WTC11 (cell line): ENCODE data around the gene APBA1.

Experiments
- FOXJ3 ChIP-seq: sonication (generic); formaldehyde crosslinking; IDR thresholded peaks from 2 replicates; pipeline ENCODE4 v1.9.0; 2021; ENCODE audit warnings: missing genetic modification reagents, mild to moderate bottlenecking, borderline replicate concordance
- FOXK1 ChIP-seq: sonication (generic); formaldehyde crosslinking; IDR thresholded peaks from 2 replicates; pipeline ENCODE4 v1.8.0; 2022; ENCODE audit warnings: mild to moderate bottlenecking, moderate library complexity, missing genetic modification reagents
- FOXP1 ChIP-seq: sonication (generic); formaldehyde crosslinking; IDR thresholded peaks from 2 replicates; pipeline ENCODE4 v1.8.0; 2022; ENCODE audit warnings: missing genetic modification reagents, mild to moderate bottlenecking, moderate library complexity, borderline replicate concordance
- NFYB ChIP-seq: sonication (generic); formaldehyde crosslinking; conservative IDR thresholded peaks from 2 replicates; pipeline ENCODE4 v1.8.0; 2022; ENCODE audit warnings: low read depth, missing genetic modification reagents
- NR3C1 ChIP-seq: sonication (generic); formaldehyde crosslinking; conservative IDR thresholded peaks from 2 replicates; pipeline ENCODE4 v1.8.1; 2023; ENCODE audit warnings: low read depth, mild to moderate bottlenecking, missing genetic modification reagents
- TEAD4 ChIP-seq: sonication (generic); formaldehyde crosslinking; IDR thresholded peaks from 2 replicates; pipeline ENCODE4 v1.8.0; 2022; ENCODE audit warnings: mild to moderate bottlenecking, missing genetic modification reagents
- ZNF423 ChIP-seq: fragments of 250-450 bp; sonication (Bioruptor Pico); IDR thresholded peaks from 2 replicates; pipeline ENCODE4 v2.1.2; 2022; ENCODE audit warnings: mild to moderate bottlenecking, moderate library complexity
- TF ChIP-seq, protein P1 (sequence below): sonication (generic); formaldehyde crosslinking; IDR thresholded peaks from 2 replicates; pipeline ENCODE4 v1.8.0; 2022; ENCODE audit warnings: mild to moderate bottlenecking, missing genetic modification reagents
- TF ChIP-seq, protein P2 (sequence below): fragments of 250-450 bp; sonication (Bioruptor Pico); IDR thresholded peaks from 2 replicates; pipeline ENCODE4 v2.1.2; 2022; ENCODE audit warnings: mild to moderate bottlenecking, moderate library complexity
- TF ChIP-seq, protein P3 (sequence below): fragments of 200-600 bp; IDR thresholded peaks from 2 replicates; pipeline ENCODE4 v1.8.0; 2022; ENCODE audit warnings: antibody characterized with exemption
- TF ChIP-seq, protein P4 (sequence below): sonication (generic); formaldehyde crosslinking; conservative IDR thresholded peaks from 2 replicates; pipeline ENCODE4 v1.8.1; 2022; ENCODE audit warnings: mild to moderate bottlenecking, missing genetic modification reagents
- TF ChIP-seq, protein P5 (sequence below): sonication (generic); formaldehyde crosslinking; IDR thresholded peaks from 2 replicates; pipeline ENCODE4 v1.8.0; 2022; ENCODE audit warnings: mild to moderate bottlenecking, missing genetic modification reagents
- TF ChIP-seq, protein P6 (sequence below): sonication (generic); formaldehyde crosslinking; IDR thresholded peaks from 2 replicates; pipeline ENCODE4 v1.8.1; 2023; ENCODE audit warnings: mild to moderate bottlenecking, missing genetic modification reagents
- TF ChIP-seq, protein P7 (sequence below): sonication (generic); formaldehyde crosslinking; IDR thresholded peaks from 2 replicates; pipeline ENCODE4 v1.8.1; 2022; ENCODE audit warnings: mild to moderate bottlenecking, missing genetic modification reagents, moderate library complexity, borderline replicate concordance

DNA sequence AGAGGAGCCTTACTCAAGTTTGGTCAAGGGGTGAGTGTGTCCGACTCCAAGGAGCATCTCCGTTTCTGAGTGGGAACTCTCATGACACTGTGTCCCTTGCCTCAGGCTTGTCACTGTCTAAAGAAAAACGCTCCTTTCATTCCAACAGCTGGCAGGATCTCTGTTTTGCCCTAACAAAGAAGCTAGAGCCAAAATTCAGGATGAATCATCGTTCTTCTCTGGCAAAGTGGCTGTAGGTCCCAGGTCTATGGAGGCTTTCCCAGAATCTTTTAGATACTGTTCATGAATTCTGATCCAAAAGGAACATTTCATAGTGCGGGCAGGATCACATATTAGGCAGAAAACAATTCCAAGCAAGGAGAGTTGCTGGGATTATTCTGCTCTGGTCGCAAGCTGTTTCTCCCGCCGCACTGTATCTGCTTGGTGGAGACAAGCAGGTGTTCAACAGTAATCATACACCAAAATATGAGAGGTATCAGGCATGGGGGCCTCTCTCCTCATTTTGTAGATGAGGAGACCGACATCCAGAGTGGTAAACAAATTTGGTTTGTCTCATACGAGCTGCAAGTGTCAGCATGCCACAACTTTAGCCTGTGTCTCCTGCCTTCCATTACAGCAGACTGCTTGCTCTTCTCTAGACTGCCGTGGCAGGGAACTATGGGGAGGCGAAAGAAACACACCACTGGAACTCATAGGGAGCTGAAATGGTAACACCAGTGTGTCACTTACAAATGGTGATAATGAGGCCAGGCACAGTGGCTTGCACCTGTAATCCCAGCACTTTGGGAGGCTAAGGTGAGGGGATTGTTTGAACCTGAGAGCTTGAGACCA, 274.6 kb downstream of the APBA1 start:
- TF ChIP-seq, protein P1, sequence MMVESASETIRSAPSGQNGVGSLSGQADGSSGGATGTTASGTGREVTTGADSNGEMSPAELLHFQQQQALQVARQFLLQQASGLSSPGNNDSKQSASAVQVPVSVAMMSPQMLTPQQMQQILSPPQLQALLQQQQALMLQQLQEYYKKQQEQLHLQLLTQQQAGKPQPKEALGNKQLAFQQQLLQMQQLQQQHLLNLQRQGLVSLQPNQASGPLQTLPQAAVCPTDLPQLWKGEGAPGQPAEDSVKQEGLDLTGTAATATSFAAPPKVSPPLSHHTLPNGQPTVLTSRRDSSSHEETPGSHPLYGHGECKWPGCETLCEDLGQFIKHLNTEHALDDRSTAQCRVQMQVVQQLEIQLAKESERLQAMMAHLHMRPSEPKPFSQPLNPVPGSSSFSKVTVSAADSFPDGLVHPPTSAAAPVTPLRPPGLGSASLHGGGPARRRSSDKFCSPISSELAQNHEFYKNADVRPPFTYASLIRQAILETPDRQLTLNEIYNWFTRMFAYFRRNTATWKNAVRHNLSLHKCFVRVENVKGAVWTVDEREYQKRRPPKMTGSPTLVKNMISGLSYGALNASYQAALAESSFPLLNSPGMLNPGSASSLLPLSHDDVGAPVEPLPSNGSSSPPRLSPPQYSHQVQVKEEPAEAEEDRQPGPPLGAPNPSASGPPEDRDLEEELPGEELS, result no peak
- TF ChIP-seq, protein P2, sequence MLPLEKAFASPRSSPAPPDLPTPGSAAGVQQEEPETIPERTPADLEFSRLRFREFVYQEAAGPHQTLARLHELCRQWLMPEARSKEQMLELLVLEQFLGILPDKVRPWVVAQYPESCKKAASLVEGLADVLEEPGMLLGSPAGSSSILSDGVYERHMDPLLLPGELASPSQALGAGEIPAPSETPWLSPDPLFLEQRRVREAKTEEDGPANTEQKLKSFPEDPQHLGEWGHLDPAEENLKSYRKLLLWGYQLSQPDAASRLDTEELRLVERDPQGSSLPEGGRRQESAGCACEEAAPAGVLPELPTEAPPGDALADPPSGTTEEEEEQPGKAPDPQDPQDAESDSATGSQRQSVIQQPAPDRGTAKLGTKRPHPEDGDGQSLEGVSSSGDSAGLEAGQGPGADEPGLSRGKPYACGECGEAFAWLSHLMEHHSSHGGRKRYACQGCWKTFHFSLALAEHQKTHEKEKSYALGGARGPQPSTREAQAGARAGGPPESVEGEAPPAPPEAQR, result no peak
- TF ChIP-seq, protein P3, sequence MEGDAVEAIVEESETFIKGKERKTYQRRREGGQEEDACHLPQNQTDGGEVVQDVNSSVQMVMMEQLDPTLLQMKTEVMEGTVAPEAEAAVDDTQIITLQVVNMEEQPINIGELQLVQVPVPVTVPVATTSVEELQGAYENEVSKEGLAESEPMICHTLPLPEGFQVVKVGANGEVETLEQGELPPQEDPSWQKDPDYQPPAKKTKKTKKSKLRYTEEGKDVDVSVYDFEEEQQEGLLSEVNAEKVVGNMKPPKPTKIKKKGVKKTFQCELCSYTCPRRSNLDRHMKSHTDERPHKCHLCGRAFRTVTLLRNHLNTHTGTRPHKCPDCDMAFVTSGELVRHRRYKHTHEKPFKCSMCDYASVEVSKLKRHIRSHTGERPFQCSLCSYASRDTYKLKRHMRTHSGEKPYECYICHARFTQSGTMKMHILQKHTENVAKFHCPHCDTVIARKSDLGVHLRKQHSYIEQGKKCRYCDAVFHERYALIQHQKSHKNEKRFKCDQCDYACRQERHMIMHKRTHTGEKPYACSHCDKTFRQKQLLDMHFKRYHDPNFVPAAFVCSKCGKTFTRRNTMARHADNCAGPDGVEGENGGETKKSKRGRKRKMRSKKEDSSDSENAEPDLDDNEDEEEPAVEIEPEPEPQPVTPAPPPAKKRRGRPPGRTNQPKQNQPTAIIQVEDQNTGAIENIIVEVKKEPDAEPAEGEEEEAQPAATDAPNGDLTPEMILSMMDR, result no peak
- TF ChIP-seq, protein P4, sequence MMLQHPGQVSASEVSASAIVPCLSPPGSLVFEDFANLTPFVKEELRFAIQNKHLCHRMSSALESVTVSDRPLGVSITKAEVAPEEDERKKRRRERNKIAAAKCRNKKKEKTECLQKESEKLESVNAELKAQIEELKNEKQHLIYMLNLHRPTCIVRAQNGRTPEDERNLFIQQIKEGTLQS (CRISPR knock-in tag), result no peak
- TF ChIP-seq NR3C1 (CRISPR knock-in tag) (no peak), TEAD4 (no peak), FOXK1 (CRISPR knock-in tag) (no peak), ZNF423 (CRISPR knock-in tag) (no peak), FOXP1 (no peak), FOXJ3 (CRISPR knock-in tag) (no peak), NFYB (CRISPR knock-in tag) (no peak)
- TF ChIP-seq, protein P5, sequence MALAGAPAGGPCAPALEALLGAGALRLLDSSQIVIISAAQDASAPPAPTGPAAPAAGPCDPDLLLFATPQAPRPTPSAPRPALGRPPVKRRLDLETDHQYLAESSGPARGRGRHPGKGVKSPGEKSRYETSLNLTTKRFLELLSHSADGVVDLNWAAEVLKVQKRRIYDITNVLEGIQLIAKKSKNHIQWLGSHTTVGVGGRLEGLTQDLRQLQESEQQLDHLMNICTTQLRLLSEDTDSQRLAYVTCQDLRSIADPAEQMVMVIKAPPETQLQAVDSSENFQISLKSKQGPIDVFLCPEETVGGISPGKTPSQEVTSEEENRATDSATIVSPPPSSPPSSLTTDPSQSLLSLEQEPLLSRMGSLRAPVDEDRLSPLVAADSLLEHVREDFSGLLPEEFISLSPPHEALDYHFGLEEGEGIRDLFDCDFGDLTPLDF (CRISPR knock-in tag), result no peak
- TF ChIP-seq, protein P6, sequence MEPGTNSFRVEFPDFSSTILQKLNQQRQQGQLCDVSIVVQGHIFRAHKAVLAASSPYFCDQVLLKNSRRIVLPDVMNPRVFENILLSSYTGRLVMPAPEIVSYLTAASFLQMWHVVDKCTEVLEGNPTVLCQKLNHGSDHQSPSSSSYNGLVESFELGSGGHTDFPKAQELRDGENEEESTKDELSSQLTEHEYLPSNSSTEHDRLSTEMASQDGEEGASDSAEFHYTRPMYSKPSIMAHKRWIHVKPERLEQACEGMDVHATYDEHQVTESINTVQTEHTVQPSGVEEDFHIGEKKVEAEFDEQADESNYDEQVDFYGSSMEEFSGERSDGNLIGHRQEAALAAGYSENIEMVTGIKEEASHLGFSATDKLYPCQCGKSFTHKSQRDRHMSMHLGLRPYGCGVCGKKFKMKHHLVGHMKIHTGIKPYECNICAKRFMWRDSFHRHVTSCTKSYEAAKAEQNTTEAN, result no peak
- TF ChIP-seq, protein P7, sequence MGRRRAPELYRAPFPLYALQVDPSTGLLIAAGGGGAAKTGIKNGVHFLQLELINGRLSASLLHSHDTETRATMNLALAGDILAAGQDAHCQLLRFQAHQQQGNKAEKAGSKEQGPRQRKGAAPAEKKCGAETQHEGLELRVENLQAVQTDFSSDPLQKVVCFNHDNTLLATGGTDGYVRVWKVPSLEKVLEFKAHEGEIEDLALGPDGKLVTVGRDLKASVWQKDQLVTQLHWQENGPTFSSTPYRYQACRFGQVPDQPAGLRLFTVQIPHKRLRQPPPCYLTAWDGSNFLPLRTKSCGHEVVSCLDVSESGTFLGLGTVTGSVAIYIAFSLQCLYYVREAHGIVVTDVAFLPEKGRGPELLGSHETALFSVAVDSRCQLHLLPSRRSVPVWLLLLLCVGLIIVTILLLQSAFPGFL (CRISPR knock-in tag), result no peak
